Right forelimb (tissue), 1 donor: ENCODE results near the gene KAT7.
"Not testable (repeated sequence)": the region's sequence is repeated elsewhere in the genome, so short reads cannot be mapped to it uniquely, and the experiment has no call there.

ENCODE experiments used
- DNase-seq: peaks from one replicate; pipeline ENCODE4 v3.0.0-alpha.2; 2018

Gene KAT7

GRCh38 chr17:49814781-49815529 lies 26.5 kb downstream of the KAT7 start:
- no peak for DNase-seq

- no peak for DNase-seq
Measured at GRCh38 chr17:49815761-49816281, 27.3 kb downstream of the KAT7 start.

- no peak for DNase-seq
Measured at GRCh38 chr17:49817993-49818392, 29.5 kb downstream of the KAT7 start.

GRCh38 chr17:49819138-49819537 lies 30.7 kb downstream of the KAT7 start:
- DNase-seq, result no peak

GRCh38 chr17:49819651-49820050 lies 31.2 kb downstream of the KAT7 start:
- no peak for DNase-seq

DNA sequence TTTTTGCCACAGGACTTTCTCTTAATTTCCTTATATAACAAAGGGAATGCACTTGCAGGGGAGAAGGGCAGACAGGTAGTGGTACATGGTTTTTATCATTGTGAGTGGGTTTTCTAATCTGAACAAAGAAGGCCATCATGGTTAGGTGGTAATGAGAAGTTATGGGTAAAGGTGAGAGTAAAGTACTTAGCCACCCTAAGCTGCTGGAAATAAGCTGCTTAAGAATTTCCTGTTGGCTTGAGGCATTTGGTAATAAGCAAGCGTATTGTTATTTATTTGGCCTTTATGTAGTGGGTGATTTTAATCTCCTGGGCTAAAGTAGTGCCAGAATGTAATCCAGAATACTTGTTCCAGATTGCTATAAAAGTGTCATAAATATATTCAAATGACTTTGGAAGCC lies 32.3 kb downstream of the KAT7 start:
- no peak for DNase-seq

DNA sequence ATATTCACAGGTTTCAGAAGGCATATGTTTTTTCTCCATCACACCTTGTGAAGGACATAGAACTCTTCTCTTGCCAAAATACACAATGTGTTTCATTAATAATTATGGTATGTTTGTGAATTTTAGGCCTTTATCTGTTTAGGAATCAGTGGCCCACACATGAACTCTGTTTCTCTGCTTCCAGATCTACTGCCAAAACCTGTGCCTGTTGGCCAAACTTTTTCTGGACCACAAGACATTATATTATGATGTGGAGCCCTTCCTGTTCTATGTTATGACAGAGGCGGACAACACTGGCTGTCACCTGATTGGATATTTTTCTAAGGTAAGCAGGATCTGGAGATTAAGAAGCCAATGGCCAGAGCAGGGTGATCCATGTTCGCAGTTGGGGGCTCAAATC lies 33.0 kb downstream of the KAT7 start:
- DNase-seq, result no peak

DNA sequence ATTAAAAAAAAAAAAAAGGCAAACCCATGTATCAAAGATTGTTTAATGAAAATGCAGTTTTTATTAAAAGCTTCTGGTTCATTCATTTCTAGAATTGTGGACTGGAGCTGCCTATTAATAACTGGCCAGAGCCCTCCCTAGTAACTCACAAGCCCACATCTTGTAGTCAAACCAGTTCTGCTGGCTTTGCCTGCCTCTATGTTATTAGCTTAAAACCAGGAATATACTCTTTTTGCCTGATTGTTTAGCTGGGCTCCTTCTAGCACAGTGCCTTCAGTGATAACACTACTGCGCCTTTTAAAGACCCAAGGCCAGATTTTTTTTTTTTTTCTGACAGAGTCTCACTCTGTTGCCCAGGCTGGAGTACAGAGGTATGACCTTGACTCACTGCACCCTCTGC lies 33.4 kb downstream of the KAT7 start:
- DNase-seq, result no peak

DNA sequence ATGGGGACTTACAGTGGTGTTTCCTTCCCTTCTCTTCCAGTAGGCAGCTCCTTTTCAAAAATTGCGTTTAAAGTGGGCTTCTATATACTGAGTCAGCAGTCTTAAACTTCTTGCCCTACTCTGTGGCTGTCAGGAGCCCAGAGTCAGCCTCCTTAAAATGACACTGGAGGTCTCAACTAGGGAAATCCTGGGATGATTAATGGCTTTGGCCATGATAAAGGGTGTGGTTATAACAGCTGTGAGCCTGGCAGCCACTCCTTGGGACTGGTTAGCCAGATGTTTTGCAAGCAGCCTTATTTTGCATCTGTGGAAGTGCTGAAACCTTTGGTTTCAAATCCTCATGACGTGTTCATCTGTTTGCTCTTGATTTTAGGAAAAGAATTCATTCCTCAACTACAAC lies 34.3 kb downstream of the KAT7 start:
- no peak for DNase-seq

DNA sequence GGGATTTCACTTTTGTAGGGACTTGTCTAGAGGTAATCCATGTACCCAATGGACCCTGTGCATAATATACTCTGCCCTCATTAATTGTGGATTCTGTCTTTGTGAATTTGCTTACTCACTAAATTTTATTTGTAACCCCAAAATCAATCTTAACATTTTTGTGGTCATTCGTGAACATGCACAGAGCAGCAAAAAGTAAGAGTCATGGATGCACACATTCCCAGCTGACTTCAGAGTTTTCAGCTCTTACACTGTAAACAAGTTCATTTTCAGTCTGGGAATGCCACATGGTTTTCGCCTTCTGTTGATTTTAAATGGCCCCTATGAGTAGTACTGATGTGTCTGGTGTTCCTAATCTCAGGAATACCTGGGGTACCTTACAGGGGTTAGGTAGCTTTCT lies 35.1 kb downstream of the KAT7 start:
- no peak for DNase-seq

DNA sequence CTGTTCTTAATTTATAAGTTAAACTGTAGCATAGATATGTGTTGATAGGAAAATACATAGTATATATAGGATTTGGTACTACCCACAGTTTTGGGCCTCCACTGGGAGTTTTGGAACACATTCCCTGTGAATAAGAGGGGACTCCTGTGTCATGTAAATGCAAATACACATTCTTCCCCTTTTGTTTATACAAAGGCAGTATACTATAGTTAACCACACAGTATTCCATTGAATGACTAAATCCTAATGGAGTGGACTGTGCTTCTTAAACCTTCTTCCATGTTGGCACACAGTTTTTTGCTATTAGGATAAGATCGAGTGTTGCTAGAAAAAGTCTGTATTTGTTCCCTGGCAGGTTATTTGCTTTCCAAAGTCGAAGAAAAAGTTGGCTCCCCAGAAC lies 37.2 kb downstream of the KAT7 start:
- DNase-seq, result no peak

GRCh38 chr17:49828325-49828724 lies 39.8 kb downstream of the KAT7 start:
- DNase-seq, result not testable (repeated sequence)

GRCh38 chr17:49829026-49829425 lies 40.5 kb downstream of the KAT7 start:
- DNase-seq, result no peak

- no peak for DNase-seq
Measured at GRCh38 chr17:49830605-49831004, 42.1 kb downstream of the KAT7 start.

GRCh38 chr17:49832840-49833599 lies 44.5 kb downstream of the KAT7 start:
- DNase-seq, result no peak

DNA sequence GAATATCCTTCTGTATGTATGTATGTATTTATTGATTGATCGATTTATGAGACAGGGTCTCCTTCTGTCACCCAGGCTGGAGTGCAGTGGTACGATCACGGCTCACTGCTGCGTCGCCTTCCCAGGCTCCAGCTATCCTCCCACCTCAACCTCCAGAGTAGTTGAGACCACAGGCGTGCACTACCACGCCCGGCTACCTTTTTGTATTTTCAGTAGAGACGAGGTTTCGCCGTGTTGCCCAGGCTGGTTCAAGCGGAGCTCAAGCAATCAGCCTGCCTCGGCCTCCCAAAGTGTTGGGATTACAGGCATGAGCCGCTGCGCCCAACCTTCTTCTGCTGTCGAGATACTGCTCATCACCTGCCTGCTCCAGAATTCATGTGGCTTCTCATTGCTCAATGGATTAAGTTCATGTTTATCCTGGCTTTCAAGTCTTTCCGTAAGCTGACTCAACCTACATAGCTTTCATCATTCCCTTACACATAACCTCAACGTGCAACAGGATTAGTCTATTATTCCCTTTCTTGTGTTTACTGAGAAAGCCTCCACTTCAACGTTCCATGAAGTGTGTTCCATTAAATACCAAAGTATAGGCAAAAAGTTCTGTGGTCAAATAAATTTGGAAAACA lies 45.8 kb downstream of the KAT7 start:
- DNase-seq, result no peak

- no peak for DNase-seq
Measured at GRCh38 chr17:49835472-49835871, 47.0 kb downstream of the KAT7 start.

DNA sequence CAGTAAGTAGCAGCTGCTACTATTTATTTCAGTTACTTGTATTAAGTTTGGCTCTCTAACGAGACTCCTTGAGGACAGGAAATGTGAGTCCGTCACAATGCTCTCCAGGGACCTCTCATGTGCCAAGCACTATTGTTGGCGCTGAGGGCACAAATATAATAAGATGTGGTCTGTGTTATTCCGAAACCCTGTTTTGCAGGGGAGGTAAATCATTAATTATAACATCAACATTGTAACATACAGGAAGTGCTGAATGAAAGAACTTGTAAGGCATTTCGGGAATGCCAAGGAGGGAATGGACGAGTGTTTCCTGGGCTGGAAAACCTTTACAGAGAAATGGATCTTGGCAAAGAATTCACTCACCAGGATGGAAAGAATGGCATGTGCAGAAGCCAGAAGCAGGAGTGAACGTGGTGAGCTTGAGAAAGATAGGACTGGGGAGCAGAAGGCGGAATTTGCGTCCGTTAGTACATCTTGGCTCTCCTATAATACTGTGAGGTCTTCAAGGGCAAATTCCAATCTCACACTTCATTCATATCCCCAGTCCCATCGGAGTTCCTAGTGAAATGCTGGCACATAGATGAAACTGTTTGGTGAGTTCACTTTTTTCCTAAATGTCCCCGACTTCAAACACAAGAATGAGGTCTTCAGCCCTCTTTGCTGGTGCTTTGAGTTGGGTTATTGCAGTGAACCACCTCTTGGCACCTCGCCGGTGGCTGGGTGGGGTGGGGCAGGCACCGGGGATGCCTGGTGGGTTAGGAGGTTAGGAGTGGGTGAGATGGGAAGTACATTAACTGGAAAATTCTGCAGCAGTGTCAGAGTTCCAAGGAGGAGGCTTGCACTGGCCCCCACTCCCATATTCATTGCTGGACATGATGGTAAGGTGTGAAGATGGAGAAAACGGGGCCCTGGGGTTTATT lies 47.9 kb downstream of the KAT7 start:
- DNase-seq, result no peak

GRCh38 chr17:49839455-49839854 lies 51.0 kb downstream of the KAT7 start:
- no peak for DNase-seq

- no peak for DNase-seq
Measured at GRCh38 chr17:49841548-49841947, 53.1 kb downstream of the KAT7 start.

GRCh38 chr17:49842371-49842770 lies 53.9 kb downstream of the KAT7 start:
- no peak for DNase-seq

DNA sequence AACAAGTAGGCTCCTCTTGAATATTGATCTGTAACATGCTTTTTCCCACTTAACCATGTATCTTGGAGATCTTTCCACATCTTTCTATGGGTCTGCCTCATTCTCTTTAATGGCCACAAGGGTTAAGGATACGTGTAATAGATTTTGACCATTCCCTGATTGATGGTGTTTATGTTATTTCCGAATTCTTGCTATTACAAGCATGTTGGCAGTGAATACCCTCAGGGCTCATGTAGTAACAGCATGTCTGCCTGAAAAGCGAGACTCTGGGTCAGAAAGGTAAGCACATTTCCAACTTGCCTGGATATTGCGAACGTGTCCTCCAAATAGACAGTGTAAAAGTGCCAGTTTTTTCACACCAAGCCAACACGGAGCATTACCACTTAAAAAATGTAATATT lies 54.4 kb downstream of the KAT7 start:
- DNase-seq, result no peak
